ENCODE measurements around the gene MAN1A1.
"Not testable (repeated sequence)": the region's sequence is repeated elsewhere in the genome, so short reads cannot be mapped to it uniquely, and the experiment has no call there.

MAN1A1 gene

GRCh38 chr6:119187596-119187995 is 162.0 kb downstream of the MAN1A1 start:
- DNase-seq: no peak

GRCh38 chr6:119186490-119186889 is 163.1 kb downstream of the MAN1A1 start:
- DNase-seq: no peak

- no peak for DNase-seq
Measured at GRCh38 chr6:119184008-119184648, 165.4 kb downstream of the MAN1A1 start.

GRCh38 chr6:119183457-119183856 is 166.1 kb downstream of the MAN1A1 start:
- no peak for DNase-seq

- no peak for DNase-seq
Measured at GRCh38 chr6:119182875-119183274, 166.7 kb downstream of the MAN1A1 start.

GRCh38 chr6:119182216-119182803 is 167.3 kb downstream of the MAN1A1 start:
- DNase-seq: no peak

GRCh38 chr6:119181046-119181445 is 168.5 kb downstream of the MAN1A1 start:
- no peak for DNase-seq

- no peak for DNase-seq
Measured at GRCh38 chr6:119179842-119180241, 169.7 kb downstream of the MAN1A1 start.

- DNase-seq: no peak
Measured at GRCh38 chr6:119179062-119179461, 170.5 kb downstream of the MAN1A1 start.

- DNase-seq: no peak
Measured at GRCh38 chr6:119176445-119176844, 173.1 kb downstream of the MAN1A1 start.

- no peak for DNase-seq
Measured at GRCh38 chr6:119174879-119175817, 174.4 kb downstream of the MAN1A1 start.

GRCh38 chr6:119174085-119174445 is 175.5 kb downstream of the MAN1A1 start:
- no peak for DNase-seq

GRCh38 chr6:119173249-119174084 is 176.1 kb downstream of the MAN1A1 start:
- no peak for DNase-seq

GRCh38 chr6:119172824-119173223 is 176.7 kb downstream of the MAN1A1 start:
- DNase-seq: no peak

GRCh38 chr6:119171864-119172588 is 177.5 kb downstream of the MAN1A1 start:
- no peak for DNase-seq

GRCh38 chr6:119171088-119171841 is 178.3 kb downstream of the MAN1A1 start:
- no peak for DNase-seq

GRCh38 chr6:119170447-119171087 is 179.0 kb downstream of the MAN1A1 start:
- DNase-seq: no peak

- DNase-seq: no peak
Measured at GRCh38 chr6:119170103-119170446, 179.5 kb downstream of the MAN1A1 start.

GRCh38 chr6:119169355-119169754 is 180.2 kb downstream of the MAN1A1 start:
- not testable (repeated sequence) for DNase-seq

GRCh38 chr6:119166024-119166784 is 183.4 kb downstream of the MAN1A1 start:
- DNase-seq: no peak

Data from COR-L47 (cell line).